ELF-1 (cell line): Measurements from ENCODE around the gene CYP4V2.

Source experiments
- DNase-seq: peaks from one replicate; pipeline ENCODE4 v3.0.0-alpha.2; 2016; ENCODE audit warnings: low read depth, low spot score

Gene CYP4V2

GRCh38 chr4:186191200-186192065 lies at the start of gene CYP4V2:
CYP4V2 (plus strand) TSS chr4:186191567; CDS start chr4:186191824, 257 bp downstream.
- DNase-seq = peak; percentile 83

- peak; percentile 61 for DNase-seq
These were observed 47.0 kb upstream of the CYP4V2 start for GRCh38 chr4:186144198-186144945.

- peak; percentile 69 for DNase-seq
These were observed 46.3 kb upstream of the CYP4V2 start for GRCh38 chr4:186144946-186145569.

- DNase-seq = no peak
These were observed 44.9 kb upstream of the CYP4V2 start for GRCh38 chr4:186146458-186146857.

- no peak for DNase-seq
These were observed 42.9 kb upstream of the CYP4V2 start for GRCh38 chr4:186148336-186148975.

GRCh38 chr4:186149872-186150271 lies 41.5 kb upstream of the CYP4V2 start:
- DNase-seq = peak; percentile 90

GRCh38 chr4:186150926-186151325 lies 40.4 kb upstream of the CYP4V2 start:
- DNase-seq = no peak

- DNase-seq = no peak
These were observed 39.9 kb upstream of the CYP4V2 start for GRCh38 chr4:186151499-186151898.

GRCh38 chr4:186158021-186158813 lies 33.1 kb upstream of the CYP4V2 start:
- peak; percentile 26 for DNase-seq

GRCh38 chr4:186158966-186159365 lies 32.4 kb upstream of the CYP4V2 start:
- no peak for DNase-seq

GRCh38 chr4:186159613-186160012 lies 31.8 kb upstream of the CYP4V2 start:
- DNase-seq = no peak

- no peak for DNase-seq
These were observed 30.2 kb upstream of the CYP4V2 start for GRCh38 chr4:186161138-186161537.

- DNase-seq = no peak
These were observed 24.4 kb upstream of the CYP4V2 start for GRCh38 chr4:186166852-186167512.

- DNase-seq = no peak
These were observed 23.8 kb upstream of the CYP4V2 start for GRCh38 chr4:186167605-186168004.

GRCh38 chr4:186168750-186169149 lies 22.6 kb upstream of the CYP4V2 start:
- DNase-seq = no peak

GRCh38 chr4:186169333-186169944 lies 21.9 kb upstream of the CYP4V2 start:
- DNase-seq = no peak

GRCh38 chr4:186169945-186170802 lies 21.2 kb upstream of the CYP4V2 start:
- DNase-seq = no peak

- no peak for DNase-seq
These were observed 20.4 kb upstream of the CYP4V2 start for GRCh38 chr4:186170966-186171365.

- no peak for DNase-seq
These were observed 18.8 kb upstream of the CYP4V2 start for GRCh38 chr4:186172546-186172945.
